Ishikawa (cell line): ENCODE results near the gene SCG3.

ENCODE experiments used
- CREB1 ChIP-seq: IDR thresholded peaks from 2 replicates; pipeline ENCODE4 v1.6.1; 2012; ENCODE audit warnings: low read depth
- EP300 ChIP-seq: IDR thresholded peaks from 2 replicates; pipeline ENCODE4 v1.6.1; 2012; ENCODE audit warnings: borderline replicate concordance
- NFIC ChIP-seq: IDR thresholded peaks from 2 replicates; pipeline ENCODE4 v1.6.1; 2012
- TAF1 ChIP-seq: IDR thresholded peaks from 2 replicates; pipeline ENCODE4 v1.6.1; 2012; ENCODE audit warnings: low read depth, mild to moderate bottlenecking
- YY1 ChIP-seq: IDR thresholded peaks from 2 replicates; pipeline ENCODE4 v1.6.1; 2012; ENCODE audit warnings: low read depth
- TF ChIP-seq, protein P1 (sequence below): IDR thresholded peaks from 2 replicates; pipeline ENCODE4 v1.6.1; 2012

DNA sequence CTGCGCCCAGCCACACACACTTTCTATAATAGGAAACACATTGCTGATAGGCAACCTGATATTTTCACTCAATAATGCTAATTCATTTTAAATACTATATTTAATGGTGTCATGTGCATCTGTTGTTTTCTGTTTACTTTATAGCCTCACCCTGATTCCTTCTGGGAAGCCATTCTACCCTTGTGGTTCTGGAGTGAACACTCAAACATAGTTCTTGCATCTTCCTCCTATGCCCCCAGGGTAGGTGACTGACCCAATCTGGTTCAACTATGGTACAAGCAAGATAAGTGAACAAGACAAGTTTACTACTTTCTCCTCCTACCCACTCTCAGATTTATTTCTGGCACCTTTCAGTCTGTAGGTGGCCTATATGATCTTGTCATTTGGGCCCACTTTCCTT lies 4.3 kb upstream of the SCG3 start:
- TF ChIP-seq CREB1 (no peak), NFIC (no peak), YY1 (no peak), EP300 (no peak), TAF1 (no peak)
- TF ChIP-seq, protein P1, sequence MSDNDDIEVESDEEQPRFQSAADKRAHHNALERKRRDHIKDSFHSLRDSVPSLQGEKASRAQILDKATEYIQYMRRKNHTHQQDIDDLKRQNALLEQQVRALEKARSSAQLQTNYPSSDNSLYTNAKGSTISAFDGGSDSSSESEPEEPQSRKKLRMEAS = no peak
